Gastrocnemius medialis (tissue), 4 donors: ENCODE data around the gene HIPK2. TPM values are rescaled to one million over a fixed set of nuclear protein-coding genes. Genes with fewer than 3 reads are reported as not detected.

Source experiments
- ATAC-seq, 2 donors: fragments of 150-250 bp; one replicate each; pipeline ENCODE4 v1.9.1; 2016
- DNase-seq, 2 donors: peaks; one replicate each; pipeline ENCODE4 v3.0.0-alpha.2; 2019
- H3K27ac ChIP-seq, 4 donors: fragments of 200-600 bp; sonication (generic); 1 replicate in 1 of 4; 2 replicates in 3 of 4; pipeline ENCODE4 v1.5.1; 2016 to 2018; ENCODE audit warnings: mild to moderate bottlenecking in 2 of 4, moderate library complexity in 1 of 4
- H3K27me3 ChIP-seq, 3 donors: fragments of 200-600 bp; sonication (generic) in 2 of 3; 1 replicate in 1 of 3; 2 replicates in 2 of 3; pipeline versions ENCODE4 v1.5.1 to v1.6.0; 2016 to 2019; ENCODE audit warnings: mild to moderate bottlenecking in 1 of 3, moderate library complexity in 1 of 3
- H3K36me3 ChIP-seq, 2 donors: fragments of 200-600 bp; sonication (generic) in 1 of 2; one replicate each; pipeline ENCODE4 v1.5.1; 2017 to 2018
- H3K4me1 ChIP-seq, 2 donors: fragments of 200-600 bp; sonication (generic) in 1 of 2; one replicate each; pipeline ENCODE4 v1.5.1; 2016 to 2017; ENCODE audit warnings: mild to moderate bottlenecking in 2 of 2
- H3K4me3 ChIP-seq, 4 donors: fragments of 200-600 bp; sonication (generic) in 3 of 4; 1 replicate in 1 of 4; 2 replicates in 3 of 4; pipeline ENCODE4 v1.5.1; 2016 to 2019; ENCODE audit warnings: mild to moderate bottlenecking in 2 of 4
- H3K9me3 ChIP-seq, 3 donors: fragments of 200-600 bp; sonication (generic) in 2 of 3; 1 replicate in 1 of 3; 2 replicates in 2 of 3; pipeline ENCODE4 v1.5.1; 2016 to 2019
- POLR2A ChIP-seq, 2 donors: fragments of 450-650 bp; IDR thresholded peaks; one replicate each; pipeline ENCODE4 v1.6.1; 2017; ENCODE audit warnings: antibody characterized with exemption in 2 of 2, mild to moderate bottlenecking in 2 of 2, moderate library complexity in 2 of 2
- in situ Hi-C, 4 donors: fragments of 200-750 bp; cut with MboI; loops; one replicate each; pipeline versions ENCODE4 v1.15.0 to v1.8.0; 2017; ENCODE audit warnings: low sequenced_read_pairs in 4 of 4
- intact Hi-C: fragments of 100-400 bp; cut with DNase I; formaldehyde crosslinking; loops from one replicate; pipeline ENCODE4 v1.15.1; 2023; ENCODE audit warnings: low total_unique reads
- total RNA-seq, 4 donors: library from RNA; depleted of rRNA; stranded (reverse); fragments of >200 nt; gene quantifications; one replicate each; pipeline versions ENCODE4 v1.1.0 to v1.2.3, GENCODE V29; 2016
- TF ChIP-seq, protein P1 (sequence below), 5 experiments: fragments of 450-650 bp in 3 of 5; fragments of 200-600 bp in 2 of 5; sonication (generic) in 2 of 5; IDR thresholded peaks in 4 of 5; conservative IDR thresholded peaks in 1 of 5; 1 replicate in 4 of 5; 2 replicates in 1 of 5; pipeline ENCODE4 v1.5.1; 2016 to 2019; ENCODE audit warnings: antibody characterized with exemption in 5 of 5, mild to moderate bottlenecking in 3 of 5, moderate library complexity in 3 of 5

The HIPK2 gene
- total RNA-seq, 4 donors from 2014 or later = 30.5 to 77.4 (median 58.9) TPM

DNA sequence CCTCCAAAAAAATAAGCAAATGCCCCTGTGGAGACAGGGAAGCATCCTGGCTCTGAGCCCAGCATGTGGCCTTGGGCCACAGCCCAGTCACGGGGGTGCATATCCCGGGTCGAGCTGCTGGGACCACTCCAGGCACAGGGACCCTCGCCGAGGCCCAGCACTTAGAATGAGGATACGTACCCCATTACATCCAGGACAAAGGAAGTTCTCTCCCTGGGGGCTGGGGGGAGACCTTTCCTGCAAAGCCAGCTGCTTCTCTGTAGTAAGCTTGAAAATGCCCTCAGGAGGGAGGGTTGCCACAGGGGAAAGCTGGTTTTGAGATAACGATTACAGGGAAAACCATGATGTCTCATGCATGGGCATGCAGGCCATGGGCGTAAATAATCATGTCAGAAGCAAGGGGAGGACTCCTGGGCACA lies 75.5 kb downstream of the HIPK2 start:
- Histone ChIP-seq H3K9me3 (no peaks in the 10 kb centered on the region), H3K36me3 (no peaks in the 10 kb centered on the region), H3K27me3 (no peaks in the 10 kb centered on the region), H3K4me1 (peaks cover 23 to 49% of the 10 kb centered on the region in 2 donors), H3K4me3 (no peak overlapping the region), H3K27ac (peak overlapping the region; percentile 70 to 77 (median 72))
- in situ Hi-C loops (no loop called here), intact Hi-C loops (no loop called here)
- TF ChIP-seq, protein P1, sequence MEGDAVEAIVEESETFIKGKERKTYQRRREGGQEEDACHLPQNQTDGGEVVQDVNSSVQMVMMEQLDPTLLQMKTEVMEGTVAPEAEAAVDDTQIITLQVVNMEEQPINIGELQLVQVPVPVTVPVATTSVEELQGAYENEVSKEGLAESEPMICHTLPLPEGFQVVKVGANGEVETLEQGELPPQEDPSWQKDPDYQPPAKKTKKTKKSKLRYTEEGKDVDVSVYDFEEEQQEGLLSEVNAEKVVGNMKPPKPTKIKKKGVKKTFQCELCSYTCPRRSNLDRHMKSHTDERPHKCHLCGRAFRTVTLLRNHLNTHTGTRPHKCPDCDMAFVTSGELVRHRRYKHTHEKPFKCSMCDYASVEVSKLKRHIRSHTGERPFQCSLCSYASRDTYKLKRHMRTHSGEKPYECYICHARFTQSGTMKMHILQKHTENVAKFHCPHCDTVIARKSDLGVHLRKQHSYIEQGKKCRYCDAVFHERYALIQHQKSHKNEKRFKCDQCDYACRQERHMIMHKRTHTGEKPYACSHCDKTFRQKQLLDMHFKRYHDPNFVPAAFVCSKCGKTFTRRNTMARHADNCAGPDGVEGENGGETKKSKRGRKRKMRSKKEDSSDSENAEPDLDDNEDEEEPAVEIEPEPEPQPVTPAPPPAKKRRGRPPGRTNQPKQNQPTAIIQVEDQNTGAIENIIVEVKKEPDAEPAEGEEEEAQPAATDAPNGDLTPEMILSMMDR (IDR thresholded peaks at IDR 0.05 in 4 of 5, conservative IDR thresholded peaks at IDR 0.05 in 1 of 5) = no peak
- no peak for TF ChIP-seq POLR2A (IDR thresholded peaks at IDR 0.05)
- ATAC-seq (no peak), DNase-seq (no peak)

DNA sequence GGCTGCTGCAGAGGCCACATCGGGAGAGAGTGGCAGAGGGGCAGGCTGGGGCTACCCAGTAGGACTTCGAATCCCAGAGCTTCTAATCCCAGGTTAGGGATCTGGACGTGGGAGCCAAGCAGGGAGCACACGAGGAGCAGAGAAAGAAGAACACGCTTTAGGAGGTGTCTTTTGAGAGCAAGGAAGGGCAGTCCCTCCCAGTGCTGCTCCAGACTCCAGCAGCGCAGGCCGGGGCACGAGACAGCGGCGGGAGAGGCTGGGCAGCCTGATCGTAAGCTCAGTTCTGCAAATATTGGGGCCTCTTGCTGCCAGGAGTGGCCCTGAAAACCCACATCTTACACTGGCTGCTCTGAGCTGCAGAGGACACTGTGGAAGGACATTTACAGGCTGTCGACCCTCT lies 75.9 kb downstream of the HIPK2 start:
- Histone ChIP-seq H3K36me3 (no peaks in the 10 kb centered on the region), H3K4me1 (peaks cover 20 to 45% of the 10 kb centered on the region in 2 donors), H3K9me3 (no peaks in the 10 kb centered on the region), H3K27me3 (no peaks in the 10 kb centered on the region), H3K4me3 (no peak overlapping the region), H3K27ac (peak overlapping the region; percentile 70 to 77 (median 72))
- intact Hi-C loops (no loop called here), in situ Hi-C loops (no loop called here)
- TF ChIP-seq, protein P1 (IDR thresholded peaks at IDR 0.05 in 4 of 5, conservative IDR thresholded peaks at IDR 0.05 in 1 of 5) = no peak
- no peak for TF ChIP-seq POLR2A (IDR thresholded peaks at IDR 0.05)
- ATAC-seq (no peak), DNase-seq (no peak)

DNA sequence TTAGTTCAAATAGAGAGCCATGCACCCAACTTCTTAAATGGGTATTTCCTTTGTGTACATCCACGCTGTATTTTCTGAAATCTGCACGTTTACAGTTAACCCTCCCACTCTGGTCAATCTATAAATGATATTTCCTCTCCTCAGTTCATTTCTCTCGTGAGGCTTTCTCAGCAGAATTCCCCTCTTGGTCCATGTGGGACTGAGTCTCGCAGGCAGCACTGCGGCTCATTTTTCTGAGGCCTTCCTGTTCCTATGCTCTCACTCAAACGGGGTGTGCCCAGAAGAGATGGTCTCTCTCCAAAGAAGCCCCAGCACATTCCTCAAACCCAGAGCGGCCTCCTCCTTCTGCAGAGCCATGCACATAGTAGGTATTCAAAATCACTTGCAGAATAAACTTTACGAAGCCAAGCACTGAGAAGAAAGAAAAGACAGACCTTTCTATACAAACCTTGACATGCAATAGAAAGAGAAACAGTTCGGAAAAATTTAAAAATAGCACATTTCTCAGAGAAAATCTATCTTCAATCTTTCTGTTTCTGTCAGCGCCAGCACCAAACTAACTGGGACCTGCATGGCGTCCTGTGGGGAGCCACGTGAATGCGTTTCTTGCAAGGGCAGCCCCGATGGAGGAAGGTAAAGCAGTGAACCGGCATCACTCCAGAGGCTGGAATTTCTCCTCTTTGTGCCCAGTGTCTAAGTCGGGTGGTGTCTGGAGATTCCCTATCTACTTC lies 77.1 kb downstream of the HIPK2 start:
- H3K27ac ChIP-seq = peak overlapping the region in 3 of 4 donors; percentile 71 to 77 (median 73)
- TF ChIP-seq, protein P1 (IDR thresholded peaks at IDR 0.05 in 4 of 5, conservative IDR thresholded peaks at IDR 0.05 in 1 of 5) = no peak
- TF ChIP-seq POLR2A (IDR thresholded peaks at IDR 0.05) = no peak
- ATAC-seq = no peak
- no peaks in the 10 kb centered on the region for H3K36me3 ChIP-seq
- peaks cover 18 to 34% of the 10 kb centered on the region in 2 donors for H3K4me1 ChIP-seq
- H3K4me3 ChIP-seq = no peak overlapping the region
- H3K27me3 ChIP-seq = no peaks in the 10 kb centered on the region
- no peaks in the 10 kb centered on the region for H3K9me3 ChIP-seq
- DNase-seq = no peak
- in situ Hi-C loops (no loop called here), intact Hi-C loops (no loop called here)

DNA sequence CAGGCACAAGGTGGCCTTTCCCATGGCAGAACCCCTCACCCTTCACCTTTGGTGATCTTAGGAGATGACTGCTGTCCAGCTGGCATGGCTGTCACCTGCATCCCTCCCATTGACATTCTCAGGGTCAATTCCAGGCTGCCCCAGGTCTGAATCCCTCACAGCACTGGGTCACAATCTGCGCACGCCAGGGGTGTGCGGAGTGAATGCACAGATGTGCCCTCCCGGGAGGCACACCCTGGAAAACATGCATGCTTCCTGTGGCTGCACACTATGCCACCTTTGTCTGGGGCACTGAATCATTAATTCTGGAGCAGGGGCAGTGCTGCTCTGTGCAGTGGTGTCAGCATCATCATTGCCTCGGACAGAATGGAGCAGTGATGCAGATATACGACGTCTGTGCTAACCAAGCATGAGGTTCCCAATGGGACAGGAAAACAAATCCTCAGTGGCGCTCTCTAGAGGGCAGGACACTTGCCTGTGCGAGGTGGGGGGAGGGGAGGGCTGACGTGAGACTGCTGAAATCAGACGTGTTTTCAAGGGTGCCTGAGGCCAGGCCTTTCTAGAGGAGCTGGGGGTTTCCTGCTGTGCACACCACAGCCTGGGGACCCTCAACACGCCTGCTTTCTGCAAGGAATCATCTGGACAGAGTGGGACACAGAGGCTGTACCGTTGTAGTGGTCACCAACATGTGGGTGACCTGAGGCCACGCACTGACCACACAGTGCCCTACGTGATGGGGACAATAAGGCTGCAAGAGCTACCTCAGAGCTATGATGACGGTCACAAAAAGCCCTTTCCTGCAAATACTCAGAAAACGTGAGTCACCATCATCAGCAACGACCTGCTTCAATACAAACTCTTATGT lies 77.9 kb downstream of the HIPK2 start:
- TF ChIP-seq POLR2A (IDR thresholded peaks at IDR 0.05) = no peak
- TF ChIP-seq, protein P1 (IDR thresholded peaks at IDR 0.05 in 4 of 5, conservative IDR thresholded peaks at IDR 0.05 in 1 of 5) = no peak
- peak overlapping the region in 1 of 4 donors; percentile 2 for H3K27ac ChIP-seq
- DNase-seq (no peak), ATAC-seq (no peak)
- in situ Hi-C loops = no loop called here
- intact Hi-C loops = no loop called here
- H3K36me3 ChIP-seq = no peaks in the 10 kb centered on the region
- no peaks in the 10 kb centered on the region for H3K9me3 ChIP-seq
- H3K4me1 ChIP-seq = peaks cover 18 to 34% of the 10 kb centered on the region in 2 donors
- H3K4me3 ChIP-seq = no peak overlapping the region
- H3K27me3 ChIP-seq = no peaks in the 10 kb centered on the region
